Neural cell (in vitro differentiated cells): ENCODE results near the gene LPAR6. TPM values are rescaled to one million over a fixed set of nuclear protein-coding genes. Genes with fewer than 3 reads are reported as not detected.

Source experiments
- H2AFZ ChIP-seq: fragments of 200-600, 300-800 bp; sonication (generic), shearing (Covaris generic); 2 replicates; pipeline ENCODE4 v1.6.0; 2014; ENCODE audit warnings: low read depth, mild to moderate bottlenecking, antibody characterized with exemption, low read length, moderate library complexity
- H3F3A ChIP-seq: fragments of 200-600 bp; shearing (Covaris generic); 2 replicates; pipeline ENCODE4 v1.6.1; 2016; ENCODE audit warnings: mild to moderate bottlenecking, moderate library complexity, mixed read lengths, antibody characterized with exemption, low read length; ENCODE audit not compliant: insufficient read depth, poor library complexity, severe bottlenecking
- H3K27ac ChIP-seq: fragments of 200-600, 300-800 bp; sonication (generic), shearing (Covaris generic); 2 replicates; pipeline ENCODE4 v1.5.1; 2014; ENCODE audit warnings: mild to moderate bottlenecking, low read length, moderate library complexity
- H3K27me3 ChIP-seq: fragments of 300-800, 200-600 bp; sonication (generic), shearing (Covaris generic); 2 replicates; pipeline ENCODE4 v1.6.0; 2014; ENCODE audit warnings: mild to moderate bottlenecking, low read depth, low read length, moderate library complexity; ENCODE audit not compliant: insufficient read depth
- H3K36me3 ChIP-seq: fragments of 300-800, 200-600 bp; sonication (generic), shearing (Covaris generic); 2 replicates; pipeline ENCODE4 v1.5.1; 2014; ENCODE audit warnings: mild to moderate bottlenecking, antibody characterized with exemption, low read length, moderate library complexity; ENCODE audit not compliant: insufficient read depth
- H3K4me2 ChIP-seq: fragments of 300-800, 200-600 bp; sonication (generic), shearing (Covaris generic); 2 replicates; pipeline ENCODE4 v1.6.0; 2014; ENCODE audit warnings: mild to moderate bottlenecking, low read length
- H3K4me3 ChIP-seq: fragments of 300-800, 200-600 bp; sonication (generic), shearing (Covaris generic); 2 replicates; pipeline ENCODE4 v1.5.1; 2014; ENCODE audit warnings: mild to moderate bottlenecking, low read length, moderate library complexity
- H3K79me2 ChIP-seq: fragments of 200-600 bp; shearing (Covaris generic); replicated peaks from 2 replicates; pipeline ENCODE4 v1.6.0; 2014; ENCODE audit warnings: mild to moderate bottlenecking, low read length, moderate library complexity; ENCODE audit not compliant: insufficient read depth
- H3K9ac ChIP-seq: fragments of 300-800, 200-600 bp; sonication (generic), shearing (Covaris generic); 2 replicates; pipeline ENCODE4 v1.6.1; 2016; ENCODE audit warnings: mild to moderate bottlenecking, low read length, mixed read lengths
- H3K9me2 ChIP-seq: fragments of 200-600 bp; shearing (Covaris generic); 2 replicates; pipeline ENCODE4 v1.6.1; 2016; ENCODE audit warnings: mild to moderate bottlenecking, low read length, mixed read lengths; ENCODE audit not compliant: insufficient read depth
- H3K9me3 ChIP-seq: fragments of 200-600, 300-800 bp; sonication (generic), shearing (Covaris generic); 2 replicates; pipeline ENCODE4 v1.6.1; 2016; ENCODE audit warnings: mild to moderate bottlenecking, mixed run types, low read length, moderate library complexity, mixed read lengths
- H4K20me1 ChIP-seq: fragments of 200-600 bp; shearing (Covaris generic); 2 replicates; pipeline ENCODE4 v1.6.1; 2016; ENCODE audit warnings: mild to moderate bottlenecking, mixed run types; ENCODE audit not compliant: insufficient read depth
- EP300 ChIP-seq: fragments of 450-650 bp; conservative IDR thresholded peaks from 2 replicates; pipeline ENCODE4 v1.6.1; 2014; ENCODE audit warnings: antibody characterized with exemption, mild to moderate bottlenecking, moderate library complexity; ENCODE audit not compliant: poor library complexity, severe bottlenecking
- EZH2 ChIP-seq: fragments of 200-600, 300-800 bp; shearing (Covaris generic), sonication (generic); IDR thresholded peaks from 2 replicates; pipeline ENCODE4 v1.6.1; 2014; ENCODE audit warnings: antibody characterized with exemption, low read length, borderline replicate concordance, mild to moderate bottlenecking; ENCODE audit not compliant: insufficient read depth, poor library complexity, severe bottlenecking
- MXI1 ChIP-seq: fragments of 450-650 bp; conservative IDR thresholded peaks from 2 replicates; pipeline ENCODE4 v1.6.1; 2014; ENCODE audit warnings: antibody characterized with exemption, mild to moderate bottlenecking; ENCODE audit not compliant: poor library complexity, severe bottlenecking
- POLR2AphosphoS5 ChIP-seq: IDR thresholded peaks from 2 replicates; pipeline ENCODE4 v1.6.1; 2012
- RAD21 ChIP-seq: fragments of 450-650 bp; conservative IDR thresholded peaks from 2 replicates; pipeline ENCODE4 v1.6.1; 2014; ENCODE audit warnings: antibody characterized with exemption, mild to moderate bottlenecking, moderate library complexity
- SMC3 ChIP-seq: fragments of 450-650 bp; conservative IDR thresholded peaks from 2 replicates; pipeline ENCODE4 v1.6.1; 2014; ENCODE audit warnings: antibody characterized with exemption, mild to moderate bottlenecking, moderate library complexity; ENCODE audit not compliant: poor library complexity
- TAF1 ChIP-seq: IDR thresholded peaks from 2 replicates; pipeline ENCODE4 v1.6.1; 2012; ENCODE audit warnings: low read depth
- polyA plus RNA-seq: library from polyadenylated mRNA; depleted of rRNA; stranded (reverse); fragments of >200 nt; gene quantifications from 2 replicates; pipeline ENCODE4 v1.2.3, GENCODE V29; 2014
- TF ChIP-seq, protein P1 (sequence below): IDR thresholded peaks from 2 replicates; pipeline ENCODE4 v1.6.1; 2012; ENCODE audit warnings: borderline replicate concordance
- TF ChIP-seq, protein P2 (sequence below): fragments of 450-650 bp; IDR thresholded peaks from 2 replicates; pipeline ENCODE4 v1.5.1; 2014; ENCODE audit warnings: antibody characterized with exemption, mild to moderate bottlenecking, moderate library complexity; ENCODE audit not compliant: poor library complexity, severe bottlenecking

The LPAR6 gene
- polyA plus RNA-seq, 1 donor from 2014 or later: not detected

GRCh38 chr13:48414501-48414900 lies 1.6 kb upstream of the LPAR6 start:
- Histone ChIP-seq H3K4me2 (no peak overlapping the region), H3F3A (no peaks in the 10 kb centered on the region), H3K27me3 (no peaks in the 10 kb centered on the region), H3K9me3 (no peaks in the 10 kb centered on the region), H4K20me1 (no peaks in the 10 kb centered on the region), H3K9me2 (no peaks in the 10 kb centered on the region), H3K4me3 (no peak overlapping the region), H3K27ac (no peak overlapping the region), H3K79me2 (no peaks in the 10 kb centered on the region), H3K36me3 (no peaks in the 10 kb centered on the region), H2AFZ (no peak overlapping the region), H3K9ac (no peak overlapping the region)
- no peak for TF ChIP-seq POLR2AphosphoS5
- no peak for TF ChIP-seq EZH2
- no peak for TF ChIP-seq EP300
- TF ChIP-seq RAD21: no peak
- no peak for TF ChIP-seq SMC3
- TF ChIP-seq MXI1: no peak
- TF ChIP-seq, protein P1, sequence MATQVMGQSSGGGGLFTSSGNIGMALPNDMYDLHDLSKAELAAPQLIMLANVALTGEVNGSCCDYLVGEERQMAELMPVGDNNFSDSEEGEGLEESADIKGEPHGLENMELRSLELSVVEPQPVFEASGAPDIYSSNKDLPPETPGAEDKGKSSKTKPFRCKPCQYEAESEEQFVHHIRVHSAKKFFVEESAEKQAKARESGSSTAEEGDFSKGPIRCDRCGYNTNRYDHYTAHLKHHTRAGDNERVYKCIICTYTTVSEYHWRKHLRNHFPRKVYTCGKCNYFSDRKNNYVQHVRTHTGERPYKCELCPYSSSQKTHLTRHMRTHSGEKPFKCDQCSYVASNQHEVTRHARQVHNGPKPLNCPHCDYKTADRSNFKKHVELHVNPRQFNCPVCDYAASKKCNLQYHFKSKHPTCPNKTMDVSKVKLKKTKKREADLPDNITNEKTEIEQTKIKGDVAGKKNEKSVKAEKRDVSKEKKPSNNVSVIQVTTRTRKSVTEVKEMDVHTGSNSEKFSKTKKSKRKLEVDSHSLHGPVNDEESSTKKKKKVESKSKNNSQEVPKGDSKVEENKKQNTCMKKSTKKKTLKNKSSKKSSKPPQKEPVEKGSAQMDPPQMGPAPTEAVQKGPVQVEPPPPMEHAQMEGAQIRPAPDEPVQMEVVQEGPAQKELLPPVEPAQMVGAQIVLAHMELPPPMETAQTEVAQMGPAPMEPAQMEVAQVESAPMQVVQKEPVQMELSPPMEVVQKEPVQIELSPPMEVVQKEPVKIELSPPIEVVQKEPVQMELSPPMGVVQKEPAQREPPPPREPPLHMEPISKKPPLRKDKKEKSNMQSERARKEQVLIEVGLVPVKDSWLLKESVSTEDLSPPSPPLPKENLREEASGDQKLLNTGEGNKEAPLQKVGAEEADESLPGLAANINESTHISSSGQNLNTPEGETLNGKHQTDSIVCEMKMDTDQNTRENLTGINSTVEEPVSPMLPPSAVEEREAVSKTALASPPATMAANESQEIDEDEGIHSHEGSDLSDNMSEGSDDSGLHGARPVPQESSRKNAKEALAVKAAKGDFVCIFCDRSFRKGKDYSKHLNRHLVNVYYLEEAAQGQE: no peak
- TF ChIP-seq, protein P2, sequence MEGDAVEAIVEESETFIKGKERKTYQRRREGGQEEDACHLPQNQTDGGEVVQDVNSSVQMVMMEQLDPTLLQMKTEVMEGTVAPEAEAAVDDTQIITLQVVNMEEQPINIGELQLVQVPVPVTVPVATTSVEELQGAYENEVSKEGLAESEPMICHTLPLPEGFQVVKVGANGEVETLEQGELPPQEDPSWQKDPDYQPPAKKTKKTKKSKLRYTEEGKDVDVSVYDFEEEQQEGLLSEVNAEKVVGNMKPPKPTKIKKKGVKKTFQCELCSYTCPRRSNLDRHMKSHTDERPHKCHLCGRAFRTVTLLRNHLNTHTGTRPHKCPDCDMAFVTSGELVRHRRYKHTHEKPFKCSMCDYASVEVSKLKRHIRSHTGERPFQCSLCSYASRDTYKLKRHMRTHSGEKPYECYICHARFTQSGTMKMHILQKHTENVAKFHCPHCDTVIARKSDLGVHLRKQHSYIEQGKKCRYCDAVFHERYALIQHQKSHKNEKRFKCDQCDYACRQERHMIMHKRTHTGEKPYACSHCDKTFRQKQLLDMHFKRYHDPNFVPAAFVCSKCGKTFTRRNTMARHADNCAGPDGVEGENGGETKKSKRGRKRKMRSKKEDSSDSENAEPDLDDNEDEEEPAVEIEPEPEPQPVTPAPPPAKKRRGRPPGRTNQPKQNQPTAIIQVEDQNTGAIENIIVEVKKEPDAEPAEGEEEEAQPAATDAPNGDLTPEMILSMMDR: no peak
- no peak for TF ChIP-seq TAF1

- Histone ChIP-seq H3K9ac (no peak overlapping the region), H3K27me3 (no peaks in the 10 kb centered on the region), H2AFZ (no peak overlapping the region), H3K79me2 (no peaks in the 10 kb centered on the region), H3K36me3 (no peaks in the 10 kb centered on the region), H3K4me2 (no peak overlapping the region), H3K4me3 (no peak overlapping the region), H4K20me1 (no peaks in the 10 kb centered on the region), H3K9me3 (no peaks in the 10 kb centered on the region), H3K9me2 (no peaks in the 10 kb centered on the region), H3F3A (no peaks in the 10 kb centered on the region), H3K27ac (no peak overlapping the region)
- TF ChIP-seq TAF1 (no peak), EZH2 (no peak), RAD21 (no peak), MXI1 (no peak), SMC3 (no peak), EP300 (no peak), POLR2AphosphoS5 (no peak)
- TF ChIP-seq, protein P1: no peak
- TF ChIP-seq, protein P2: no peak
Observed at GRCh38 chr13:48411841-48412531, 927 bp downstream of the LPAR6 start.
